Esophagus (tissue), 2 donors: ENCODE measurements around the gene ARL10. TPM values are rescaled to one million over a fixed set of nuclear protein-coding genes. Genes with fewer than 3 reads are reported as not detected.

Experiments used
- H3K27ac ChIP-seq, 2 donors: one replicate each; pipeline ENCODE4 v1.5.1; 2013; ENCODE audit warnings: low read depth in 2 of 2, mild to moderate bottlenecking in 2 of 2, inconsistent platforms in 1 of 2, low read length in 1 of 2, moderate library complexity in 1 of 2
- H3K27me3 ChIP-seq, 2 donors: one replicate each; pipeline ENCODE4 v1.6.1; 2013; ENCODE audit warnings: low read length in 2 of 2, control low read depth in 1 of 2, mild to moderate bottlenecking in 1 of 2; ENCODE audit not compliant: insufficient read depth in 2 of 2, control insufficient read depth in 1 of 2
- H3K36me3 ChIP-seq, 2 donors: one replicate each; pipeline ENCODE4 v1.6.1; 2013; ENCODE audit warnings: low read length in 1 of 2; ENCODE audit not compliant: control insufficient read depth in 2 of 2, insufficient read depth in 2 of 2
- H3K4me1 ChIP-seq, 2 donors: one replicate each; pipeline ENCODE4 v1.6.1; 2013; ENCODE audit warnings: low read length in 1 of 2; ENCODE audit not compliant: control insufficient read depth in 2 of 2, insufficient read depth in 2 of 2
- H3K4me3 ChIP-seq, 2 donors: one replicate each; pipeline ENCODE4 v1.5.1; 2013; ENCODE audit warnings: low read length in 2 of 2, mild to moderate bottlenecking in 2 of 2, low read depth in 1 of 2, moderate library complexity in 1 of 2
- H3K9me3 ChIP-seq, 2 donors: one replicate each; pipeline ENCODE4 v1.6.1; 2013; ENCODE audit warnings: mild to moderate bottlenecking in 2 of 2, low read depth in 1 of 2, low read length in 1 of 2, moderate library complexity in 1 of 2; ENCODE audit not compliant: control insufficient read depth in 2 of 2, insufficient read depth in 1 of 2
- WGBS, 2 donors: extraction: QIAGEN DNeasy Blood & Tissue Kit; methylation state at CpG; one replicate each; pipeline ENCODE4 v1.1.7; 2013; 5-methylcytosine and 5-hydroxymethylcytosine counted together
- polyA plus RNA-seq, 2 donors: library from polyadenylated mRNA; stranded (reverse); fragments of 200-250 nt; gene quantifications; one replicate each; pipeline ENCODE4 v1.2.3, GENCODE V29; 2013
- donor health status: healthy with polysubstance abuse.
- donor health status: Bipolar disorder and iron deficiency.

The ARL10 gene
- polyA plus RNA-seq, 2 donors, result 2.4 to 3.8 TPM

DNA sequence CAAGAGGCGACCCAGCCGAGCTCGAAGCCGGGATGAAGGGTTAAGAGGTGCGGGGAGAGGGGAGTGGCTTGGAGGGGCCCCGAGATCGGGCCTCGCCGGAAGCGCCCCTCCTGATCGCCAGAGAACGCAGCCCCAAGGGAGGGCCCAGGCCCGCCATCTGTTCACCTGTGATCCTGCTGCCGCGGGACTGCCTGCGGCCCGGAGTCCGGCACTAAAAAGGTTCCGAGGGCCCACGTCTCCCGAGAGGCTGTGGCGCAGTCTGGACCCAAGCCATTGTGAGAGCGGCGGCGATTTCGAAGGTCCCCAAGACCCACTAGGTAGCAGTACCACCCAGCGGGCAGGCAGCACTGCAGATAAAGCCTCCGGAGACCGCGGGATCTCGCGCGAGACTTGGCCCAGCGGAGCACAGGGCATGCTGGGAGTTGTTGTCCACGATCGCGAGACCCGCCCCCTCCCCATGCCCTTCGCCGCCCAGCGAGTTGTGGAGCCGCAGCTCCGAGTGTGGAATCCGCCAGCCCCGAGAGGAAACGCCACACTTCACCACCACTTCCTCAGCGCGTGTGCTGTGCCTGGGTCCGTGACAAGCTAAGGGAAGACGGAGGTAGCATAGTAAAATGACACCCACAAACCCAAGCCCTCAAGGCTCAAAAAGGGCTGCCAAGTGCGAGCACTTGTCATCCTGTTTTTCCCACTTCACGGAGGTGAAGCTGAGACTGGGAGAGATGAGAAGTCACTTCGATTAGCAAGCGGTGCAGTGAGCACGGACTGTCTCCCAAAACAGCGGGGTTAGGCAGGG is 3.7 kb upstream of the ARL10 start, which contains the start of gene KIAA1191:
KIAA1191 (minus strand) TSS at position 328 of the 796 bp plus-strand sequence. CDS start 2,256 bp downstream, outside the sequence.
- Histone ChIP-seq H3K4me3 (peak within 1 kb of the TSS; percentile 80 to 92), H3K4me1 (peaks cover 5 to 6% of the 10 kb centered on the region in 2 donors), H3K27ac (peak within 1 kb of the TSS; percentile 42 to 78), H3K9me3 (no peaks in the 10 kb centered on the region), H3K27me3 (no peaks in the 10 kb centered on the region), H3K36me3 (peaks cover 0 to 2% of the 10 kb centered on the region in 2 donors)
- WGBS, 2 donors, result 1% methylated on average over 52 to 56 of the region's 56 CpGs

DNA sequence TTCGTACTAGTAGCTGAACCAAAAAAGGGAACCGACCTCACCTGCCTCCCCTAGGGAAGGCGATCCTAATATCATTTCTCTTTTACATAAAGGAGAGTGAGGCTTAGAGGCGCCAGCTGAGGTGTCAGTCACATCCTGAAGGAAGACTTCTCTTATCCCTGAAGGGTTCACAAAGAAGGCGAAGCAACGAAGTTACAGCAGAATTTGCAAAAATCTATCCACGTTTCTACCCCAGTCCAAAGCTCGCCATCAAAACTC is 3.1 kb upstream of the ARL10 start:
- WGBS, 2 donors, result 61 to 63% methylated on average over 8 of the region's 8 CpGs
- H3K27ac ChIP-seq, result peak overlapping the region; percentile 31 to 65
- H3K4me1 ChIP-seq, result peaks cover 5 to 6% of the 10 kb centered on the region in 2 donors
- no peaks in the 10 kb centered on the region for H3K9me3 ChIP-seq
- H3K27me3 ChIP-seq, result no peaks in the 10 kb centered on the region
- peaks cover 0 to 2% of the 10 kb centered on the region in 2 donors for H3K36me3 ChIP-seq
- H3K4me3 ChIP-seq, result peak overlapping the region; percentile 80 to 92

- peak overlapping the region; percentile 80 to 85 for H3K4me3 ChIP-seq
- H3K9me3 ChIP-seq, result no peaks in the 10 kb centered on the region
- H3K27ac ChIP-seq, result peak overlapping the region; percentile 63 to 65
- peaks cover 0 to 5% of the 10 kb centered on the region in 2 donors for H3K36me3 ChIP-seq
- no peaks in the 10 kb centered on the region for H3K27me3 ChIP-seq
- peaks cover 3 to 9% of the 10 kb centered on the region in 2 donors for H3K4me1 ChIP-seq
- 24 to 27% methylated on average over 28 of the region's 28 CpGs for WGBS, 2 donors
Observed at GRCh38 chr5:176364765-176365350, 429 bp upstream of the ARL10 start.

GRCh38 chr5:176366232-176366894 is 1.1 kb downstream of the ARL10 start:
- Histone ChIP-seq H3K9me3 (no peaks in the 10 kb centered on the region), H3K4me3 (peak overlapping the region; percentile 80 to 85), H3K27me3 (no peaks in the 10 kb centered on the region), H3K4me1 (peaks cover 3 to 9% of the 10 kb centered on the region in 2 donors), H3K27ac (peak overlapping the region; percentile 65 to 80), H3K36me3 (peaks cover 0 to 5% of the 10 kb centered on the region in 2 donors)
- 48 to 61% methylated on average over 37 to 38 of the region's 38 CpGs for WGBS, 2 donors

- WGBS, 2 donors, result 93 to 94% methylated on average over 11 to 13 of the region's 13 CpGs
- Histone ChIP-seq H3K9me3 (no peaks in the 10 kb centered on the region), H3K36me3 (peaks cover 0 to 5% of the 10 kb centered on the region in 2 donors), H3K4me1 (peaks cover 0 to 8% of the 10 kb centered on the region in 2 donors), H3K4me3 (no peak overlapping the region), H3K27ac (no peak overlapping the region), H3K27me3 (no peaks in the 10 kb centered on the region)
Observed at GRCh38 chr5:176368726-176369125, 3.4 kb downstream of the ARL10 start.

- H3K4me3 ChIP-seq, result no peak overlapping the region
- 86% methylated on average over 8 of the region's 8 CpGs for WGBS, 2 donors
- H3K27ac ChIP-seq, result no peak overlapping the region
- peaks cover 0 to 5% of the 10 kb centered on the region in 2 donors for H3K4me1 ChIP-seq
- H3K36me3 ChIP-seq, result peaks cover 0 to 5% of the 10 kb centered on the region in 2 donors
- H3K9me3 ChIP-seq, result no peaks in the 10 kb centered on the region
- no peaks in the 10 kb centered on the region for H3K27me3 ChIP-seq
Observed at GRCh38 chr5:176369934-176370711, 4.8 kb downstream of the ARL10 start.

DNA sequence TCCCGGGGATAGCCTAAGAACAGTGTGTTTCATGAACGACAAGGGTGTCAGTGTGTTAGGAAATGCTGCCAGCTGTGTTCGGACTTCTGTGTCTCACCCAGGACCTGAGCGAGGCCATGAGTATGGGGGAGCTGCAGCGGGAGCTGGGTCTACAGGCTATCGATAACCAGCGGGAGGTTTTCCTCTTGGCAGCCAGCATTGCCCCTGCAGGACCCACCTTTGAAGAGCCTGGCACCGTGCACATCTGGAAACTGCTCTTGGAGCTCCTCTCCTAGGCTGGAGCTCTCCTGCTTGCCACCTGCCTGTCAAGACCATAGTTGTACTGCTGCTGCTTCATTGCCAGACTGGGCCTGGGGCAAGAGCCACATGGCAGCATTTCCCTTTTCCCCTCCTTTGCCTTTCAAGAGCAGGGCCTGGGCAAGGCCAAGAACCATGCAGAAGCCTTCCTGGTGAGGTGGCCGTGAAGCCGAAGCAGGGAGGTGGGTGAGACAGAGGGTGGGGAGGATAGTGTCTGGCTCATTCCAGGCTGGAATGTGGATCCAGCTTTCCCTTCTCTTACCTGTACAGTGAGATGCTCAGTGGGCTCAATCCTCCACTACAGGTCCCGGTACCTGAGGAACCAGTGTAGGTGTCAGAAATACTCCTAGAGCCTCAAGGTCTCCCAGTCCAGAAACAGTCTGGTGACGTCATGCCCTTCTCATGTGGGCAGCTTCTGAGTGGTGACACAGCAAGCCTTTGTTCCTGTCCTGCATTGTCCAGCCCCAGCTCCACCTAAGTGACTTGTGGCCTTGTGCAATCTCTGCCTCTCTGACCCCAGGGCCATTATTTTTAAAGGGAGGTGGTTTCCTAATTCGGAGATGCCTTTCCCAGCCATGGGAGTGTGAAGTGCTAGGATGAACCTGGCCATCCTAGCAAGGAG is 6.6 kb downstream of the ARL10 start:
- no peak overlapping the region for H3K4me3 ChIP-seq
- H3K27me3 ChIP-seq, result no peaks in the 10 kb centered on the region
- no peaks in the 10 kb centered on the region for H3K9me3 ChIP-seq
- peaks cover 0 to 3% of the 10 kb centered on the region in 2 donors for H3K4me1 ChIP-seq
- WGBS, 2 donors, result 90 to 92% methylated on average over 13 of the region's 13 CpGs
- peaks cover 0 to 5% of the 10 kb centered on the region in 2 donors for H3K36me3 ChIP-seq
- no peak overlapping the region for H3K27ac ChIP-seq

GRCh38 chr5:176373100-176373818 is 8.0 kb downstream of the ARL10 start:
- 72% methylated on average over 7 of the region's 7 CpGs for whole genome bisulfite sequencing, 2 donors
- Histone ChIP-seq H3K27ac (no peak overlapping the region), H3K4me3 (no peak overlapping the region)

More at GRCh38 chr5:176373100-176373818, 8.0 kb downstream of the ARL10 start:
- Histone ChIP-seq H3K4me1 (peaks cover 0 to 3% of the 10 kb centered on the region in 2 donors), H3K27me3 (no peaks in the 10 kb centered on the region), H3K9me3 (no peaks in the 10 kb centered on the region), H3K36me3 (peaks cover 0 to 2% of the 10 kb centered on the region in 2 donors)
